H1 (cell line): Measurements from ENCODE around the gene ALPI. TPM values are rescaled to one million over a fixed set of nuclear protein-coding genes. Genes with fewer than 3 reads are reported as not detected.

Source experiments
- CTCF ChIA-PET: fragments of 300-600 bp; sonication (Branson Sonifier 250); formaldehyde crosslinking; loops from one replicate; lab custom pipeline; 2021; ENCODE audit not compliant: partially characterized antibody; lab: Charles Lee
- POLR2A ChIA-PET: fragments of 300-600 bp; sonication (Branson Sonifier 250); formaldehyde crosslinking; loops from one replicate; lab custom pipeline; 2021; ENCODE audit warnings: inconsistent platforms; ENCODE audit not compliant: partially characterized antibody; lab: Charles Lee
- DNase-seq, 2 experiments: peaks; one replicate each; pipeline versions ENCODE4 v3.0.0 to v3.0.0-alpha.2; 2010 to 2022; ENCODE audit warnings: low spot score in 2 of 2, low read depth in 1 of 2, mixed read lengths in 1 of 2
- FAIRE-seq: peaks from 2 replicates; lab custom pipeline; 2011; peaks lifted over from hg19 to GRCh38; lab: Jason Lieb, UNC
- H2AFZ ChIP-seq: 2 replicates; pipeline ENCODE4 v1.8.1; 2012; ENCODE audit warnings: low read length, inconsistent platforms
- H2AK5ac ChIP-seq: 2 replicates; pipeline ENCODE4 v1.6.1; 2013; ENCODE audit warnings: low read depth, low read length
- H2BK120ac ChIP-seq: replicated peaks from 2 replicates; pipeline ENCODE3; 2013; ENCODE audit warnings: low read depth, low read length, inconsistent platforms
- H2BK12ac ChIP-seq: 2 replicates; pipeline ENCODE4 v1.6.1; 2013; ENCODE audit warnings: low read depth, low read length
- H2BK15ac ChIP-seq: 2 replicates; pipeline ENCODE4 v1.6.1; 2013; ENCODE audit warnings: low read length
- H2BK20ac ChIP-seq: 2 replicates; pipeline ENCODE4 v1.6.1; 2013; ENCODE audit warnings: low read length
- H2BK5ac ChIP-seq: 2 replicates; pipeline ENCODE4 v1.6.1; 2013; ENCODE audit warnings: low read depth, low read length
- H3K14ac ChIP-seq: 2 replicates; pipeline ENCODE4 v1.6.1; 2013; ENCODE audit warnings: inconsistent platforms; ENCODE audit not compliant: insufficient read length
- H3K18ac ChIP-seq: 2 replicates; pipeline ENCODE4 v1.6.1; 2013; ENCODE audit warnings: low read length; ENCODE audit errors: extremely low read depth
- H3K23ac ChIP-seq: 2 replicates; pipeline ENCODE4 v1.6.1; 2013; ENCODE audit warnings: inconsistent platforms; ENCODE audit not compliant: insufficient read length
- H3K23me2 ChIP-seq: 2 replicates; pipeline ENCODE4 v1.6.1; 2013; ENCODE audit warnings: low read depth, low read length
- H3K27ac ChIP-seq: 2 replicates; pipeline ENCODE4 v1.6.1; 2011; ENCODE audit warnings: low read depth, low read length, inconsistent platforms
- H3K27me3 ChIP-seq, 4 experiments: replicated peaks in 1 of 4; 1 replicate in 1 of 4; 2 replicates in 3 of 4; pipeline versions ENCODE4 v1.6.1 to v1.8.1; 2011 to 2013; ENCODE audit warnings: low read length in 3 of 4, mild to moderate bottlenecking in 3 of 4, inconsistent platforms in 2 of 4, mixed read lengths in 2 of 4, moderate library complexity in 1 of 4; ENCODE audit not compliant: control insufficient read depth in 3 of 4, insufficient read depth in 3 of 4; ENCODE audit errors: extremely low read depth in 1 of 4
- H3K36me3 ChIP-seq, 4 experiments: 2 replicates each; pipeline versions ENCODE4 v1.6.1 to v1.8.1; 2011 to 2013; ENCODE audit warnings: mild to moderate bottlenecking in 4 of 4, low read length in 3 of 4, moderate library complexity in 2 of 4, control low read depth in 1 of 4, inconsistent platforms in 1 of 4; ENCODE audit not compliant: insufficient read depth in 4 of 4, control insufficient read depth in 2 of 4
- H3K4ac ChIP-seq: replicated peaks from 2 replicates; pipeline ENCODE3; 2013; ENCODE audit warnings: low read length, low read depth, mixed read lengths, inconsistent platforms; ENCODE audit not compliant: insufficient read length
- H3K4me1 ChIP-seq, 4 experiments: replicated peaks in 1 of 4; 1 replicate in 1 of 4; 2 replicates in 3 of 4; pipeline versions ENCODE4 v1.6.1 to v1.8.1; 2011 to 2013; ENCODE audit warnings: low read length in 3 of 4, inconsistent platforms in 2 of 4, mixed read lengths in 1 of 4; ENCODE audit not compliant: insufficient read depth in 4 of 4, control insufficient read depth in 3 of 4
- H3K4me2 ChIP-seq, 2 experiments: 2 replicates each; pipeline versions ENCODE4 v1.6.1 to v1.8.1; 2011 to 2013; ENCODE audit warnings: low read depth in 2 of 2, low read length in 2 of 2, control low read depth in 1 of 2, inconsistent platforms in 1 of 2, mild to moderate bottlenecking in 1 of 2; ENCODE audit not compliant: insufficient read depth in 1 of 2
- H3K4me3 ChIP-seq, 4 experiments: fragments of 200-600, 300-600 bp in 1 of 4; sonication (generic), shearing (Covaris generic), sonication (Bioruptor Twin) in 1 of 4; 2 replicates each; pipeline versions ENCODE4 v1.5.1 to v1.8.1; 2011 to 2016; ENCODE audit warnings: low read length in 4 of 4, low read depth in 3 of 4, control low read depth in 2 of 4, inconsistent platforms in 2 of 4, mild to moderate bottlenecking in 2 of 4, mixed read lengths in 1 of 4, moderate library complexity in 1 of 4; ENCODE audit not compliant: insufficient read depth in 2 of 4; ENCODE audit errors: extremely low read depth in 1 of 4
- H3K56ac ChIP-seq: replicated peaks from 2 replicates; pipeline ENCODE3; 2013; ENCODE audit warnings: low read depth, mild to moderate bottlenecking, mixed read lengths, low read length, inconsistent platforms; ENCODE audit not compliant: insufficient read length
- H3K79me1 ChIP-seq: 2 replicates; pipeline ENCODE4 v1.6.1; 2013; ENCODE audit warnings: low read depth, low read length, control low read depth
- H3K79me2 ChIP-seq, 2 experiments: 2 replicates each; pipeline versions ENCODE4 v1.6.1 to v1.8.1; 2012 to 2013; ENCODE audit warnings: low read length in 2 of 2, mild to moderate bottlenecking in 2 of 2, inconsistent platforms in 1 of 2; ENCODE audit not compliant: insufficient read depth in 2 of 2, control insufficient read depth in 1 of 2
- H3K9ac ChIP-seq, 4 experiments: replicated peaks in 1 of 4; 1 replicate in 1 of 4; 2 replicates in 3 of 4; pipeline versions ENCODE4 v1.6.1 to v1.8.1; 2011 to 2013; ENCODE audit warnings: low read depth in 3 of 4, low read length in 3 of 4, control low read depth in 2 of 4, mild to moderate bottlenecking in 2 of 4, moderate library complexity in 2 of 4, inconsistent platforms in 1 of 4; ENCODE audit errors: extremely low read depth in 1 of 4
- H3K9me3 ChIP-seq, 2 experiments: 2 replicates each; pipeline versions ENCODE4 v1.6.1 to v1.8.1; 2012 to 2013; ENCODE audit warnings: mild to moderate bottlenecking in 2 of 2, moderate library complexity in 2 of 2, control low read depth in 1 of 2, inconsistent platforms in 1 of 2, low read depth in 1 of 2, low read length in 1 of 2, mixed read lengths in 1 of 2; ENCODE audit not compliant: insufficient read depth in 2 of 2
- H4K20me1 ChIP-seq, 2 experiments: replicated peaks in 1 of 2; 2 replicates each; pipeline versions ENCODE3 to v1.8.1; 2011 to 2013; ENCODE audit warnings: inconsistent platforms in 2 of 2, low read length in 2 of 2, mild to moderate bottlenecking in 1 of 2; ENCODE audit not compliant: insufficient read depth in 2 of 2, control insufficient read depth in 1 of 2
- H4K5ac ChIP-seq: 2 replicates; pipeline ENCODE4 v1.6.1; 2013; ENCODE audit warnings: low read length, low read depth, mixed read lengths, inconsistent platforms; ENCODE audit not compliant: insufficient read length
- H4K8ac ChIP-seq: 2 replicates; pipeline ENCODE4 v1.8.0; 2013; ENCODE audit warnings: mild to moderate bottlenecking, moderate library complexity, low read length, inconsistent platforms; ENCODE audit not compliant: insufficient read depth; ENCODE audit errors: extremely low read depth
- H4K91ac ChIP-seq: replicated peaks from 2 replicates; pipeline ENCODE3; 2013; ENCODE audit warnings: low read length, mixed read lengths, inconsistent platforms; ENCODE audit not compliant: insufficient read length
- BCL11A ChIP-seq, 2 experiments: IDR thresholded peaks; one replicate each; pipeline ENCODE4 v1.6.1; 2011; ENCODE audit warnings: low read depth in 2 of 2, low read length in 2 of 2, mild to moderate bottlenecking in 2 of 2
- CREB1 ChIP-seq: IDR thresholded peaks from 2 replicates; pipeline ENCODE4 v1.6.1; 2012; ENCODE audit warnings: inconsistent platforms
- GTF2F1 ChIP-seq: IDR thresholded peaks from 2 replicates; pipeline ENCODE4 v1.6.1; 2012; ENCODE audit warnings: low read depth, low read length, improper control_type of control experiment, borderline replicate concordance
- JUN ChIP-seq: IDR thresholded peaks from 2 replicates; pipeline ENCODE4 v1.6.1; 2011; ENCODE audit warnings: low read depth, mild to moderate bottlenecking, improper control_type of control experiment, low read length
- JUND ChIP-seq: IDR thresholded peaks from 2 replicates; pipeline ENCODE4 v1.6.1; 2011; ENCODE audit warnings: mild to moderate bottlenecking, improper control_type of control experiment, low read length
- MAFK ChIP-seq: IDR thresholded peaks from 2 replicates; pipeline ENCODE4 v1.6.1; 2012; ENCODE audit warnings: low read depth, mild to moderate bottlenecking, improper control_type of control experiment, low read length
- RXRA ChIP-seq: IDR thresholded peaks from 2 replicates; pipeline ENCODE4 v1.6.1; 2011; ENCODE audit warnings: low read depth, mild to moderate bottlenecking, low read length, moderate library complexity; ENCODE audit not compliant: insufficient read depth
- TAF7 ChIP-seq: optimal IDR thresholded peaks from 2 replicates; pipeline ENCODE3; 2011; ENCODE audit warnings: low read depth, mild to moderate bottlenecking, inconsistent platforms, low read length, moderate library complexity, borderline replicate concordance
- USF2 ChIP-seq: IDR thresholded peaks from 2 replicates; pipeline ENCODE4 v1.6.1; 2011; ENCODE audit warnings: low read length, improper control_type of control experiment
- WGBS, 2 experiments: shearing (Covaris generic) in 1 of 2; methylation state at CpG; one replicate each; pipeline versions ENCODE4 v1.1.6 to v1.1.7; 2013 to 2015; ENCODE audit warnings: low lambda C conversion rate in 2 of 2, mixed read lengths in 2 of 2, inconsistent platforms in 1 of 2, low coverage in 1 of 2, missing lambda C conversion rate in 1 of 2; ENCODE audit not compliant: insufficient replicate concordance in 2 of 2, insufficient coverage in 1 of 2, insufficient read length in 1 of 2; ENCODE audit errors: extremely low coverage in 1 of 2, missing lambda C conversion rate in 1 of 2; 5-methylcytosine and 5-hydroxymethylcytosine counted together
- polyA plus RNA-seq, 7 experiments: library from polyadenylated mRNA; depleted of rRNA in 3 of 7; stranded (reverse) in 5 of 7; unstranded in 2 of 7; fragments of >200 nt in 5 of 7; fragments of 200-250 nt in 2 of 7; gene quantifications; 1 replicate in 5 of 7; 2 replicates in 1 of 7; 4 replicates in 1 of 7; pipeline versions ENCODE4 v1.2.1 to v1.2.3, GENCODE V29; 2011 to 2013; ENCODE audit warnings: missing spikeins in 2 of 7, mixed read lengths in 2 of 7
- total RNA-seq: library from RNA; stranded (reverse); fragmentation: NEBNext Ultra II Directional; extraction: Animal tissue kit (Norgen Biotek cat#: 25700); gene quantifications from 2 replicates; pipeline ENCODE4 v1.2.1, GENCODE V29; 2021
- TF ChIP-seq, protein P1 (sequence below): IDR thresholded peaks from 2 replicates; pipeline ENCODE4 v1.6.1; 2012; ENCODE audit warnings: inconsistent platforms

The ALPI gene
- total and polyA plus RNA-seq, 2 of the 8 experiments (the other 6 are each of a cell fraction or from before 2014, with no cell fraction given): not detected

- Histone ChIP-seq H3K27ac (no peak within 1 kb of the TSS), H3K79me1 (no peaks in the 10 kb centered on the region; the same call in 1 of the 2 replicates), H3K9me3 (no peaks in the 10 kb centered on the region), H2AK5ac (no peak within 1 kb of the TSS), H4K5ac (no peak within 1 kb of the TSS), H3K18ac (no peak within 1 kb of the TSS), H3K4ac (no peak within 1 kb of the TSS), H3K23ac (no peak within 1 kb of the TSS), H3K79me2 (no peaks in the 10 kb centered on the region), H3K4me2 (no peak within 1 kb of the TSS), H2BK5ac (no peak within 1 kb of the TSS), H2BK12ac (no peak within 1 kb of the TSS), H2BK120ac (no peak within 1 kb of the TSS), H4K8ac (no peak within 1 kb of the TSS; the same call in 1 of the 2 replicates), H3K4me3 (no peak within 1 kb of the TSS), H4K20me1 (peaks cover 0 to 2% of the 10 kb centered on the region in 2 experiments), H3K27me3 (no peaks in the 10 kb centered on the region), H3K14ac (no peak within 1 kb of the TSS), H3K4me1 (peaks cover 0 to 2% (median 0%) of the 10 kb centered on the region in 4 experiments; a peak in 2 of 7 replicates), H2BK15ac (no peak within 1 kb of the TSS), H2BK20ac (no peak within 1 kb of the TSS), H3K9ac (no peak within 1 kb of the TSS), H3K23me2 (peaks cover 1% of the 10 kb centered on the region; the same call in 1 of the 2 replicates), H3K56ac (no peak within 1 kb of the TSS), H3K36me3 (peaks cover 0 to 21% (median 16%) of the 10 kb centered on the region in 4 experiments; a peak in 6 of 8 replicates), H4K91ac (no peak within 1 kb of the TSS), H2AFZ (no peak within 1 kb of the TSS)
- FAIRE-seq (no peak), DNase-seq (no peak)
- TF ChIP-seq CREB1 (no peak), USF2 (no peak), RXRA (no peak), MAFK (no peak), BCL11A (IDR thresholded peaks at IDR 0.05; ENCODE audit: low read depth in 2 of 2, low read length in 2 of 2) (no peak), JUND (no peak), JUN (no peak), TAF7 (no peak), GTF2F1 (no peak)
- TF ChIP-seq, protein P1, sequence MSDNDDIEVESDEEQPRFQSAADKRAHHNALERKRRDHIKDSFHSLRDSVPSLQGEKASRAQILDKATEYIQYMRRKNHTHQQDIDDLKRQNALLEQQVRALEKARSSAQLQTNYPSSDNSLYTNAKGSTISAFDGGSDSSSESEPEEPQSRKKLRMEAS: no peak
- ChIA-PET POLR2A (interaction anchor here (0.6 to 3.5 kb wide), 4 partner anchors 11 to 66 kb away, joined by 3 to 41 read pairs (median 3); partner anchors contain the start of gene ALPP), CTCF (interaction anchor here (0.9 to 1.8 kb wide), 7 partner anchors 15 to 117 kb away, joined by 3 to 7 read pairs (median 4); no protein-coding TSS in a partner anchor)
- WGBS, 2 experiments: 98% methylated on average over 7 of the region's 17 CpGs; no CpG with 5 or more reads in 1 of the 2 experiments
These were observed 49.2 kb upstream of the ALPI start, which contains the start of gene ALPG for GRCh38 chr2:232406556-232407310. ALPG (plus strand) TSS chr2:232406844; CDS start chr2:232406895, 51 bp downstream.
